T-helper 17 cell (primary cell): ENCODE data around the gene ZNF146. TPM values are rescaled to one million over a fixed set of nuclear protein-coding genes. Genes with fewer than 3 reads are reported as not detected.
"Not testable (repeated sequence)": the region's sequence is repeated elsewhere in the genome, so short reads cannot be mapped to it uniquely, and the experiment has no call there.

Experiments
- ATAC-seq: fragments of 150-1000 bp; cut with Tn5 transposase; 2 replicates; pipeline ENCODE4 v1.10.0; 2021; ENCODE audit warnings: mild to moderate bottlenecking, moderate library complexity
- DNase-seq, 3 donors: peaks; one replicate each; pipeline versions ENCODE4 v3.0.0 to v3.0.0-alpha.2; 2020 to 2021
- H3K9me3 ChIP-seq: one replicate; pipeline ENCODE4 v1.7.0; 2013; ENCODE audit warnings: low read length, mild to moderate bottlenecking; ENCODE audit not compliant: control insufficient read depth, poor library complexity, severe bottlenecking
- H3K27ac Mint-ChIP-seq: one replicate; pipeline ENCODE4 v1.8.0; 2022; ENCODE audit warnings: mild to moderate bottlenecking, moderate library complexity, mixed read lengths
- H3K27me3 Mint-ChIP-seq: one replicate; pipeline ENCODE4 v1.8.0; 2022; ENCODE audit warnings: mixed read lengths
- H3K36me3 Mint-ChIP-seq: one replicate; pipeline ENCODE4 v1.8.0; 2022; ENCODE audit warnings: low read depth, mixed read lengths
- H3K4me1 Mint-ChIP-seq: one replicate; pipeline ENCODE4 v1.8.0; 2022; ENCODE audit warnings: mild to moderate bottlenecking, mixed read lengths
- H3K4me3 Mint-ChIP-seq: one replicate; pipeline ENCODE4 v1.8.0; 2022; ENCODE audit warnings: mild to moderate bottlenecking, moderate library complexity, mixed read lengths
- total RNA-seq, 4 donors: library from RNA in 2 of 4; stranded (reverse) in 2 of 4; gene quantifications; one replicate each; pipeline ENCODE4 v1.2.3 and lab custom pipeline; 2022 to 2026

ZNF146 gene
- total RNA-seq, 2 donors from 2014 or later, result 23.8 to 29.5 TPM

DNA sequence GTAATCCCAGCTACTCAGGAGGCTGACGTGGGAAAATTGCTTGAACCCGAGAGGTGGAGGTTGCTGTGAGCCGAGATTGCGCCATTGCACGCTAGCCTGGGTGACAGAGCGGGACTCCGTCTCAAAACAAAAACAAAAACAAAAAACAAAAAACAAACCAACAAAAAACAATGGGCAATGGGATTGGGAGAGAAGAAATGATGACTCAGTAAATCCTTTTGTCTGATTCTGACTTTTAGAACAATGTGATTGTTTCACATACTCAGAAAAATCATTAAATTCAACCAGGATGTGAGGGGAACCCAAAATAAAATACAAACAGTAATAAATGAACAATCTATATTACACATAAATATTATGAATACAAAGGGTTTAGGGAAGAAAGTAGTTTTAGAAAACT is 5.5 kb upstream of the ZNF146 start:
- H3K9me3 ChIP-seq, result no peaks in the 10 kb centered on the region
- H3K36me3 Mint-ChIP-seq, result peaks cover 4% of the 10 kb centered on the region
- no peak overlapping the region for H3K27ac Mint-ChIP-seq
- no peak for ATAC-seq
- peaks cover 9% of the 10 kb centered on the region for H3K4me1 Mint-ChIP-seq
- no peak for DNase-seq
- no peak overlapping the region for H3K4me3 Mint-ChIP-seq
- no peaks in the 10 kb centered on the region for H3K27me3 Mint-ChIP-seq

DNA sequence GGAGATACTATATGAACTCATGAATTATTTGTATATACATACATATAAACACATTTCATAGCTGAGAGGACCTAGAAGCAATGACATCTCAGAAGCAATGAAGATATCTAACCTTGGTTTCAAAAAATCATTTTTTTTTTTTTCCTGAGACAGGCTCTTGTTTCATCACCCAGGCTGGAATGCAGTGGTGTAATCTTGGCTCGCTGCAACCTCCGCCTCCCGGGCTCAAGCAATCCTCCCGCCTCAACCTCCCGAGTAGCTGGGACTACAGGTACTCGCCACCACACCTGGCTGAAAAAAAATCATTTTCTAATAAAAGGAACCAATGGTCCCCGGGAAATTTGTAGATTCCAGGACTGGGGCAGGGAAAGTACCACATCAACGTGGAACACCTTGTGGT is 4.4 kb upstream of the ZNF146 start:
- Mint-ChIP-seq H3K27me3 (no peaks in the 10 kb centered on the region), H3K27ac (no peak overlapping the region), H3K4me3 (no peak overlapping the region), H3K36me3 (peaks cover 4% of the 10 kb centered on the region), H3K4me1 (peaks cover 9% of the 10 kb centered on the region)
- ATAC-seq (no peak), DNase-seq (no peak)
- H3K9me3 ChIP-seq, result no peaks in the 10 kb centered on the region

DNA sequence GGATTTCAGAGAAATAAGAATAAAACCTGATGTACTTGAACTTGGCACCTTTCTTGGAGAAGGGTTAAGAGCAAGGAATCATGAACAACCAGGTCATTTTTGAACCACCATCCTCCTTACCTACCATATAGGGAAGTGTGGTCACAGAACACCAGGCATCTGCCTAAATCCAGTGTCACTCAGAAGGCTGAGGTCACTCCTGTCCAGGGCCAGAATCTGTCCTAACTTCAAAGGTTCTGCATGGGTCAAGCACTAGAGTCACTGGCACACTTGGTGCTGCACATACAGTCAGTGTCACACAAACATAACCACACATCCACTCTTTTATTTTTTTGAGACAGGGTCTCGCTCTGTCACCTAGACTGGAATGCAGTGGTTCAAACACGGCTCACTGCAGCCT is 2.0 kb upstream of the ZNF146 start:
- Mint-ChIP-seq H3K27me3 (no peaks in the 10 kb centered on the region), H3K27ac (no peak overlapping the region), H3K36me3 (no peaks in the 10 kb centered on the region), H3K4me3 (no peak overlapping the region), H3K4me1 (peaks cover 10% of the 10 kb centered on the region)
- ATAC-seq, result no peak
- H3K9me3 ChIP-seq, result no peaks in the 10 kb centered on the region
- DNase-seq, result no peak

DNA sequence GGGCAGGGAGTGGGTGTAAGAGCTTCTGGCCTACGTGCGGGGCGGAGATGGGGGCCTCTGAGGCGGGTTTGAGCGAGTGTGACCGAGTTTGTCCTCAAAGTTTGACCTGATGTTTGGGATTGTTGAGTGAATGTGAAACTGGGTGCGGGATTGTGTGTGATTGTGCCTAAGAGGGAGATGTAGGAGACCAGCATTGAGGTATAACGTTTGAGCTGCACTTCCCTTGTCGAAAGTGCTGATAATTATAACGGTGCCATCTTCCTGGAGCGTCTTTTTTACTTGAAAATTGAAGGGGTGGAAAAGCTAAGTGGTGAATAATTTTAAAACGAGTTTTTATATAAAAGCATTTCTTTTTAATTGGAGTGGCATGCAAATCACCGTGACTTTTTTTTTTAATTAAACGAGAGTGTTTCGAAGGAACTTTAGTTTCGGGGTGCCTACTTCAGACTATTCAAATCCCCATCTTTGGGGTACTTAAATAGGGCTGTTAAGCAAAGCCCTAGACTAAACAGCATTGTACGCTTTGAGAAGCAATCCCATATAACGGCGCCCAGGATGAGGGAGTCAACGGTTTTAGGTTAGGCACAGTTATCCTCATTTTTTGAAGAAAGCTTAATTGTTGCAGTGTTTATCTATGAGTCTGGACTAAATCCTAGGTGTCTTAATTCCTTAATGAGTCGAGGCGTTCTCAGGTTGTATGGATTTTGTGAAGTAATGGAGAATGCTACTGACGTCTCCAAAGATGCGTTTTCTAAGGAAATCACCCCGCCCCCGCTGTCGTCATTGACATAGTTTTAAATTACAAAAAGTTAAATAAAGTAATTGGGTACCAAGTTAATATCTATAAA is 594 bp downstream of the ZNF146 start:
- DNase-seq (no peak), ATAC-seq (peak; percentile 1)
- Mint-ChIP-seq H3K27me3 (no peaks in the 10 kb centered on the region), H3K4me3 (no peak overlapping the region), H3K36me3 (peaks cover 3% of the 10 kb centered on the region), H3K4me1 (peaks cover 16% of the 10 kb centered on the region), H3K27ac (no peak overlapping the region)
- H3K9me3 ChIP-seq, result no peaks in the 10 kb centered on the region

DNA sequence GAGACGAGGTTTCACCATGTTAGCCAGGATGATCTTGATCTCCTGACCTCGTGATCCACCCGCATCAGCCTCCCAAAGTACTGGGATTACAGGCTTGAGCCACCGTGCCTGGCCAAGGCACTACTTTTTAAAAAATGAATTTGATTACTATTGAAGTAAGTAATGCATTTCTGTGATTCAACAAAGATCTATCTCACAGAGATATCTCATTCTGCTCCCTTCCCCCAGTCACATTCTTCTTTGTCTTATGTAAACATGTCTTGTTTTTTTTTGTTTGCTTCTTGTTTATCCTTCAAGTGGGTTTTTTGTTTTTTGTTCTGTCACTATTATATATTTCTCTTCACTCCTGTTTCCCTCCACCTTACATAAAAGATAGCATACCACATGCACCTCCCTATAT is 6.6 kb downstream of the ZNF146 start:
- Mint-ChIP-seq H3K4me3 (no peak overlapping the region), H3K27me3 (no peaks in the 10 kb centered on the region), H3K4me1 (peaks cover 23% of the 10 kb centered on the region), H3K27ac (peak overlapping the region; percentile 12), H3K36me3 (peaks cover 13% of the 10 kb centered on the region)
- H3K9me3 ChIP-seq, result no peaks in the 10 kb centered on the region
- DNase-seq, result no peak
- no peak for ATAC-seq

DNA sequence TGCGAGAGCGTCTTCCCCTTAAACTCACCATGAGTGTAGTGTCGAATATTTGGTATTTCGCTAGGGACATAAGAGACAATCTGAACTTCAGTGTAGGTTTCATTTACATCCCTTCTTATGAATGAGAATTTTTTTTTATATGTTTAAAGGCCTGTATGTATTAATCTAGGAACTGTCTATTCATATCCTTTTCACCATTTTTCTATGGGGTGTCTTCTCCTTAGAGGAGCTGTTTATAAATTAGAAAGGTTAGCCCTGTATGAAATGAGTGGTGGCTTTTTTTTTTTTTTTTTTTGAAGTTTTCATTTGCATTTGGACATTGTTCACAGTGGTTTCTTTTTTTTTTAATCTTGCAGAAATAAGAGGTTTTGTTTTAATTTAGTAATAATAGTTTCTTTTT is 7.6 kb downstream of the ZNF146 start:
- no peak overlapping the region for H3K4me3 Mint-ChIP-seq
- no peak overlapping the region for H3K27ac Mint-ChIP-seq
- ATAC-seq, result no peak
- DNase-seq, result no peak
- H3K36me3 Mint-ChIP-seq, result peaks cover 13% of the 10 kb centered on the region
- no peaks in the 10 kb centered on the region for H3K27me3 Mint-ChIP-seq
- H3K9me3 ChIP-seq, result no peaks in the 10 kb centered on the region
- peaks cover 18% of the 10 kb centered on the region for H3K4me1 Mint-ChIP-seq

DNA sequence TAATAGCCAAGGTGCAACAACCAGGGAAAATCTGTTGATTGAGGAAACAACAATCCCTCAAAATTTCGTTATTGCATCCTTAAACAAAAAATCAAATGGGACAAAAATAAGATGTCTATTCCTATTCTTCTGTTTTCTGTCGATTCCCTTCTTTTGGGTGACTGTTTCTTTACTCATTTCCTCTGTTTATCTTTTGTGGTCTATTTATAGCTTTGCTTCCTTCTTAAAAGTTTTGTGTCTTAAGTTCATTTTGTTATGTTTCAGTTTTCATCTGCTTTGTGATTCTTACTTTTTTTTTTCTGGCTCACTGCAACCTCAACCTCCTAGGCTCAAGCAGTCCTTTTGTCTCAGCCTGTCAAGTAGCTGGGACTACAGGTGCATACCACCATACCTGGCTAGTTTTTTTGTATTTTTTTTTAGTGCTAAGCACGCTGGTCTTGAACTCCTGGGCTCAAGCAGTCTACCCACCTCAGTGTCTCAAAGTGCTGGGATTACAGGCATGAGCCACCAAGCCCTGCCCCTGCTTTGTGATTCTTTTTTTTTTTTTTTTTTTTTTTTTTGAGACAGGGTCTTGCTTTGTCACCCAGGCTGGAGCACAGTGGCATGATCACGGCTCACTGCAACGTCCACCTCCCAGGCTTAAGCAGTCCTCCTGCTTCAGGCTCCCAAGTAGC is 10.4 kb downstream of the ZNF146 start:
- Mint-ChIP-seq H3K27ac (no peak overlapping the region), H3K36me3 (peaks cover 22% of the 10 kb centered on the region), H3K4me3 (no peak overlapping the region), H3K27me3 (no peaks in the 10 kb centered on the region), H3K4me1 (peaks cover 9% of the 10 kb centered on the region)
- DNase-seq (no peak), ATAC-seq (no peak)
- H3K9me3 ChIP-seq, result peaks cover 15% of the 10 kb centered on the region

DNA sequence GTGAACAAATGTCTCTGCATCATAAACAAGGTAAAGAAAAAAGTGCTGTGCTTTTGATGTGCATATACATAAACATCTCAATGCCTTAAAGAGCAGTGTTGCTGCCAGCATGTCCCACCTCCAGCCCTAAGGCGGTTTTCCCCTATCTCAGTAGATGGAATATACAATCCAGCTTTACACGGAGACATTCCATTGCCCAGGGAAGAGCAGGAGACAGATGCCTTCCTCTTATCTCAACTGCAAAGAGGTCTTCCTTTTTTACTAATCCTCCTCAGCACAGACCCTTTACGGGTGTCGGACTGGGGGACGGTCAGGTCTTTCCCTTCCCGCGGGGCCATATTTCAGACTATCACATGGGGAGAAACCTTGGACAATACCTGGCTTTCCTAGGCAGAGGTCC is 18.7 kb downstream of the ZNF146 start:
- H3K4me3 Mint-ChIP-seq, result not testable (repeated sequence)

DNA sequence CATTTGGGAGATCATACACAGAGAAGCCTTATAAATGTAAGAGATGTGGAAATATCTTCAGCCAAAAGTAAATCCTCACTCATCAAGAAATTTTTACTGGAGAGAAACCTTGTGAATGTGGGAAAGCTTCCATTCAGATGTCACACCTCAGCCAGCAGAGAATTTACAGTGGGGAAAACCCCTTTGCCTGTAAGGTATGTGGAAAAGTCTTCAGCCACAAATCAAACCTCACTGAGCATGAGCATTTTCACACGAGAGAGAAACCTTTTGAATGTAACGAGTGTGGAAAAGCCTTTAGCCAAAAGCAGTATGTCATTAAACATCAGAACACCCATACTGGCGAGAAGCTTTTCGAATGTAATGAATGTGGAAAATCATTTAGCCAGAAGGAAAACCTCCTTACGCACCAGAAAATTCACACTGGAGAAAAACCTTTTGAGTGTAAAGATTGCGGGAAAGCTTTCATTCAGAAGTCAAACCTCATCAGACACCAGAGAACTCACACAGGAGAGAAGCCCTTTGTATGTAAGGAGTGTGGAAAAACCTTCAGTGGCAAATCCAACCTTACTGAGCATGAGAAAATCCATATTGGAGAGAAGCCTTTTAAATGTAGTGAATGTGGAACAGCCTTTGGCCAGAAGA is 21.5 kb downstream of the ZNF146 start:
- peaks cover 55% of the 10 kb centered on the region for H3K9me3 ChIP-seq
- peak overlapping the region; percentile 5 for H3K4me3 Mint-ChIP-seq
- no peaks in the 10 kb centered on the region for H3K4me1 Mint-ChIP-seq
- DNase-seq, result no peak
- peaks cover 8% of the 10 kb centered on the region for H3K36me3 Mint-ChIP-seq
- no peak for ATAC-seq
- H3K27ac Mint-ChIP-seq, result no peak overlapping the region
- H3K27me3 Mint-ChIP-seq, result no peaks in the 10 kb centered on the region

More for the DNA sequence above, 18.7 kb downstream of the ZNF146 start:
- peaks cover 19% of the 10 kb centered on the region for H3K36me3 Mint-ChIP-seq
- not testable (repeated sequence) for DNase-seq, H3K27ac Mint-ChIP-seq, H3K4me1 Mint-ChIP-seq, H3K27me3 Mint-ChIP-seq, ATAC-seq
- H3K9me3 ChIP-seq, result peaks cover 69% of the 10 kb centered on the region

DNA sequence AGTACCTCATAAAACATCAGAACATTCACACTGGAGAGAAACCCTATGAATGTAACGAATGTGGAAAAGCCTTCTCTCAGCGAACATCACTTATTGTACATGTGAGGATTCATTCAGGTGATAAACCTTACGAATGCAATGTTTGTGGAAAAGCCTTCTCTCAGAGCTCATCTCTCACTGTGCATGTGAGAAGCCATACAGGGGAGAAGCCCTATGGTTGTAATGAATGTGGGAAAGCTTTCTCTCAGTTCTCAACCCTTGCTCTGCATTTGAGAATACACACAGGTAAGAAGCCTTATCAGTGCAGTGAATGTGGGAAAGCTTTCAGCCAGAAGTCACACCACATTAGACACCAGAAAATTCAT is 22.0 kb downstream of the ZNF146 start:
- ATAC-seq, result no peak
- H3K27ac Mint-ChIP-seq, result no peak overlapping the region
- H3K9me3 ChIP-seq, result peaks cover 53% of the 10 kb centered on the region
- DNase-seq, result no peak
- no peaks in the 10 kb centered on the region for H3K27me3 Mint-ChIP-seq
- no peaks in the 10 kb centered on the region for H3K4me1 Mint-ChIP-seq
- H3K36me3 Mint-ChIP-seq, result peaks cover 8% of the 10 kb centered on the region
- no peak overlapping the region for H3K4me3 Mint-ChIP-seq

DNA sequence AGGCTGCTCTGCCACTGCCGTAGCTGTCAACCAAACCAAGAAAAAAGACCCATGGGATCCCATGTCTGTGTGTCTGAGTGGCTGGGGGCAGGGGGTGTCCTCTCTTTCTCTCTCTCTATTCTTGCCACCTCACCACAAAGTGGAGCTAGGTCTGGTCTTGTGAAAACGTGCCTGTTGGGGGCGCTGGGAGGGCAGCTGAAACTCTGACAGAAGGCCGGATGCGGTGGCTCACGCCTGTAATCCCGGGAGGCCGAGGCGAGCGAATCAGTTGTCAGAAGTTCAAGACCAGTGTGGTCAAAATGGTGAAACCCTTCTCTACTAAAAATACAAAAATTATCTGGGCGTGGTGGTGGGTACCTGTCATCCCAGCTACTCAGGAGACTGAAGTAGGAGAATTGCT is 29.2 kb downstream of the ZNF146 start:
- no peak overlapping the region for H3K27ac Mint-ChIP-seq
- H3K9me3 ChIP-seq, result peaks cover 4% of the 10 kb centered on the region
- H3K4me3 Mint-ChIP-seq, result no peak overlapping the region
- H3K27me3 Mint-ChIP-seq, result no peaks in the 10 kb centered on the region
- ATAC-seq, result no peak
- H3K4me1 Mint-ChIP-seq, result no peaks in the 10 kb centered on the region
- H3K36me3 Mint-ChIP-seq, result no peaks in the 10 kb centered on the region
- no peak for DNase-seq

DNA sequence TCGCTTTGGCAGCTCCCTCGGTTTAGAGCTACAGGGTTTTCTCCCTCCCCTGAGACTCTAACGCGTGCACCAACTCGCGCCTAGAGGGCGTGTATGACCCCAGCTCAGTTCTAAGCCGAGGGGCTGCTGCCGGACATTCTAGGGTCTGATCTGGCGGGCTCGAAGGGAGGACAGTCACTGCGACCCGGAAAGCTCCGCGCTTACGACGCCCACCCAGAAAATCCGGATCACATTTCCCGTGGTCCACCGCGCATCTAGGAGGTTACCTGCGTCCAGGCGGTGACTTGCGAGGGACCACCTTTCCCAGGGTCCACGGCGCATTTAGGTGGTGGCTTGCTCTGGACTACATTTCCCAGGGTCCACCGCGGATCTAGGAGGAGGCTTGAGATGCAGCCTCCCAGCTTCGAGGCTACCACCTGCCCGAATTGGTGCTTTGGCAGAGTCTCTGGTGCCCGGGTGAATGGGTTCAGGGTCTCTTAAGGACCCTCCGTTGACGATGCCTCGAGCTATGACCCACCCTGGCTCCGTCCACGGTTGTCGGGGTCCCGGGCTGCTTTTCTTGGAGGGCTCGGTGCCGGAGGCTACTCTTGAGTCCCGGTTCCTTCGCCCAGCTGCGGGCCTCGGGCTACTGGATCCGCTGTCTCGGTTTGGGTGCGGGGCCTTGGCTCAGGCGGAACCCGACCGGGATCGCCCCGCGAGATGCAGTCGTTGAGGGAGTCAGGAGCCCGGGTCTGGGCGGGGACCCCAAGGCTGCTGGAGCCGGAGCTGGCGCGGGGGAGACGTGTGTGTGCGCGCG is 30.5 kb downstream of the ZNF146 start:
- H3K27ac Mint-ChIP-seq, result no peak overlapping the region
- DNase-seq (no peak), ATAC-seq (no peak)
- H3K36me3 Mint-ChIP-seq, result no peaks in the 10 kb centered on the region
- no peak overlapping the region for H3K4me3 Mint-ChIP-seq
- H3K27me3 Mint-ChIP-seq, result no peaks in the 10 kb centered on the region
- no peaks in the 10 kb centered on the region for H3K4me1 Mint-ChIP-seq
- peaks cover 3% of the 10 kb centered on the region for H3K9me3 ChIP-seq

DNA sequence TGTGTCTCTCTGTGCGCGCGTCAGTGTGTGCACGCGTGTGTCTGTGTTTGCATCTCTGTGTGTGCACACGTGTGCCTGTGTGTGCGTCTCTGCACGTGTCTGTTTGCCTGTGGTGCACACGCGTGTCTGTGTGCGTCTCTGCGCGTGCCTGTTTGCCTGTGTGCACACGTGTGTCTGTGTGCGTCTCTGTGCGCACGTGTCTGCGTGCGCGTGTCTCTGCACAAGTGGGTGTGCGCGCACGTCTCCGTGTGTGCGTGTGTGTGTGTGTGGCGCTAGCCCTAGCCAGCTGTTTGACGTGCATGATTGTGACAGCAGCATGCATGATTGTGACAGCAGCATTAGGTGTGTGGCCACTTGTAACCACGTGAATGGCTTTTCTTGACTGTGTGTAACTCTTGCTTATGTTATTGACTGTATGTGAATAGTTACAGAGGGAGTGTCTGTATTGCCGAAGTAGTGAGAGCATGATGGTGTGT is 31.1 kb downstream of the ZNF146 start:
- no peaks in the 10 kb centered on the region for H3K36me3 Mint-ChIP-seq
- H3K4me3 Mint-ChIP-seq, result no peak overlapping the region
- no peak for DNase-seq
- no peak overlapping the region for H3K27ac Mint-ChIP-seq
- no peaks in the 10 kb centered on the region for H3K27me3 Mint-ChIP-seq
- peaks cover 3% of the 10 kb centered on the region for H3K9me3 ChIP-seq
- H3K4me1 Mint-ChIP-seq, result no peaks in the 10 kb centered on the region
- ATAC-seq, result no peak
